Left ventricle myocardium inferior (tissue), 1 donor: Measurements from ENCODE around the gene VENTX. TPM values are rescaled to one million over a fixed set of nuclear protein-coding genes. Genes with fewer than 3 reads are reported as not detected.

Experiments used
- DNase-seq: peaks from one replicate; pipeline ENCODE4 v3.0.0-alpha.2; 2020
- H3K27ac ChIP-seq: fragments of 200-600 bp; replicated peaks from 2 replicates; pipeline ENCODE4 v1.8.0; 2021
- H3K27me3 ChIP-seq: fragments of 200-600 bp; 2 replicates; pipeline ENCODE4 v1.8.0; 2021; ENCODE audit warnings: low read depth
- H3K36me3 ChIP-seq: fragments of 200-600 bp; 2 replicates; pipeline ENCODE4 v1.8.0; 2021
- H3K4me1 ChIP-seq: fragments of 200-600 bp; 2 replicates; pipeline ENCODE4 v1.8.0; 2021
- H3K4me3 ChIP-seq: fragments of 200-600 bp; 2 replicates; pipeline ENCODE4 v1.8.0; 2021; ENCODE audit warnings: mild to moderate bottlenecking, moderate library complexity
- H3K9me3 ChIP-seq: fragments of 200-600 bp; replicated peaks from 2 replicates; pipeline ENCODE4 v1.8.0; 2021
- intact Hi-C: fragments of 100-400 bp; cut with micrococcal nuclease; formaldehyde crosslinking; loops from one replicate; pipeline ENCODE4 v1.11.0; 2022
- total RNA-seq: library from RNA; stranded (reverse); fragmentation: NEBNext Ultra II Directional; extraction: Animal tissue kit (Norgen Biotek cat#: 25700); gene quantifications from one replicate; pipeline ENCODE4 v1.2.1, GENCODE V29; 2021
- TF ChIP-seq, protein P1 (sequence below): fragments of 200-600 bp; IDR thresholded peaks from 2 replicates; pipeline ENCODE4 v1.8.0; 2021; ENCODE audit warnings: antibody characterized with exemption, mild to moderate bottlenecking, borderline replicate concordance
- donor health status: DM: no; HTN: yes; CAD: no; lungs with severe emphysema.

VENTX gene
- total RNA-seq, 1 donor from 2014 or later, result 0.33 TPM

DNA sequence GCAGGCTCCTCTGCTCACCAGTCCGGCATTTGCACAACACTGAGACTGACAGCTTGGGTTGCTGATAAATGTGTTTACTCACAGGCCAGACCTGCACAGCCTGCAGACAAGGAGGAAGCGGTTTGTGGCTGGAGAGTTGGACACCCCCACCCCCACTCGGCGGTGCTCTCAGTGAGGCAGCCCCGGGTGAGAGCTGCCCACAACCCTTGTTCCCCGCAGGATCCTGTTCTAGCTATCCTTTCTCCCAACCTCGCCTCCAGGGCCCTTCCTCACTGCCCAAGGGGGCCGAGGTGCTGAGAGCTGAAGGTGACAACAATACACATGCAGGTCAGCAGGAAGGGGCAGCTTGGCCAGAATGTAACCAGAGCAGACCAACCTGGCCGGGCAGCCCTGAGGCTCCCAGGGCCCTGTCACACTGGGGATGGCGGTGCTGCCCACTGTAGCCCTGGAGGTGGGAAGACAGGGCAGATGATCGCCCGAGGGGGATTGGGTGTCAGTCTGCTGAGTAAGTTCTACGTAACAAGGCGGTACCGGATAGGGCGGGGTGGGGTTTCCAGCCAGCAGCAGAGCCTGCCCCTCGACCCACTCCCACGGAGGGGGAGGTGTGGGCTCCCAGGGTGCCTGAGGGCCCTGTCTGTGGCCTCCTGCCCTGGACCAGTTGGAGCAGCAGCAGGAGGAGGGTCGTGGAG is 41.1 kb downstream of the VENTX start:
- Histone ChIP-seq H3K9me3 (no peaks in the 10 kb centered on the region), H3K27ac (no peak overlapping the region), H3K36me3 (peaks cover 48% of the 10 kb centered on the region), H3K4me3 (no peak overlapping the region), H3K4me1 (peaks cover 14% of the 10 kb centered on the region), H3K27me3 (peaks cover 35% of the 10 kb centered on the region)
- peak; percentile 56 for DNase-seq
- intact Hi-C loops, result no loop called here
- TF ChIP-seq, protein P1, sequence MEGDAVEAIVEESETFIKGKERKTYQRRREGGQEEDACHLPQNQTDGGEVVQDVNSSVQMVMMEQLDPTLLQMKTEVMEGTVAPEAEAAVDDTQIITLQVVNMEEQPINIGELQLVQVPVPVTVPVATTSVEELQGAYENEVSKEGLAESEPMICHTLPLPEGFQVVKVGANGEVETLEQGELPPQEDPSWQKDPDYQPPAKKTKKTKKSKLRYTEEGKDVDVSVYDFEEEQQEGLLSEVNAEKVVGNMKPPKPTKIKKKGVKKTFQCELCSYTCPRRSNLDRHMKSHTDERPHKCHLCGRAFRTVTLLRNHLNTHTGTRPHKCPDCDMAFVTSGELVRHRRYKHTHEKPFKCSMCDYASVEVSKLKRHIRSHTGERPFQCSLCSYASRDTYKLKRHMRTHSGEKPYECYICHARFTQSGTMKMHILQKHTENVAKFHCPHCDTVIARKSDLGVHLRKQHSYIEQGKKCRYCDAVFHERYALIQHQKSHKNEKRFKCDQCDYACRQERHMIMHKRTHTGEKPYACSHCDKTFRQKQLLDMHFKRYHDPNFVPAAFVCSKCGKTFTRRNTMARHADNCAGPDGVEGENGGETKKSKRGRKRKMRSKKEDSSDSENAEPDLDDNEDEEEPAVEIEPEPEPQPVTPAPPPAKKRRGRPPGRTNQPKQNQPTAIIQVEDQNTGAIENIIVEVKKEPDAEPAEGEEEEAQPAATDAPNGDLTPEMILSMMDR, result no peak

DNA sequence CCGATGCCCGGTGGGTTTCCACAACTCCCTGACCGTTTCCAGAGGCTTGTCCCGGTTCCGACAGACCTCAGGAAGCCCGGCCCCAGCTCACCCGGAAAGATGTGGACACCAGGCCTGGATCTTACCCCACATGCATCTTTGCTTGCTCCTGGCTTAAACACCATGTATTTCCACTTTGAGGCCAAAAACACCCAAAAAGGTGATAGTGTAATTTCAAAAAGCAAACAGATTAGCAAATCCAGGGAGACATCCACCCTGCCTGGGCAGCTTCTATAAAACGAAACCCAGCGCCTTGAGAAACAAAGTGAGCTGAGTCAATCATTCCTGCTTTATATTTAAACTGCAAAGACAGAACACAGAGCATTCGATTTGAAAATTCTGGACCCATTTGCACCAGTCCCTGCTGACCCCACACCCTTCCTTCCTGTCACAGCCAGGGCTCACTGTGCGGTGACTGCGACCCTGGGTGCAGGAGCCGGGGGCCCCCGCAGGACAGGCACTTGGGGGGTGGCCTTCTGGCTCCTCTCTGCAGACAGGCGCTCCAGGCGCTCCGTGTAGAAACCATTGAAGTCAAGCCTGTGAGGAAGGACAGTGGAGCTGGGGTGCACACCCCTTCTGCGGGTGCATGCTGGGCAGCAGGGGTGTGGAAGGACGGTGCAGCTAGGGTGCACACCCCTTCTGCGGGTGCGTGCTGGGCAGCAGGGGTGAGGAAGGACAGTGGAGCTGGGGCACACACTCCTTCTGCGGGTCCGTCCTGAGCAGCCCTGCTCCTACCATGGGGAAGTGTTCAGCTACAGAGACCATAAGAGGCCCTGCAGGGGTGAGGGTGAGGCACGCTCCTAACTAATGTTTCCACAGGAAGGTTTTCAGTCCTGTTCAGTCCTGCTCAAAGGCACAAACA is 41.9 kb downstream of the VENTX start:
- Histone ChIP-seq H3K4me1 (peaks cover 14% of the 10 kb centered on the region), H3K27me3 (peaks cover 29% of the 10 kb centered on the region), H3K36me3 (peaks cover 57% of the 10 kb centered on the region), H3K27ac (no peak overlapping the region), H3K9me3 (no peaks in the 10 kb centered on the region), H3K4me3 (no peak overlapping the region)
- intact Hi-C loops, result no loop called here
- TF ChIP-seq, protein P1, result no peak
- no peak for DNase-seq

DNA sequence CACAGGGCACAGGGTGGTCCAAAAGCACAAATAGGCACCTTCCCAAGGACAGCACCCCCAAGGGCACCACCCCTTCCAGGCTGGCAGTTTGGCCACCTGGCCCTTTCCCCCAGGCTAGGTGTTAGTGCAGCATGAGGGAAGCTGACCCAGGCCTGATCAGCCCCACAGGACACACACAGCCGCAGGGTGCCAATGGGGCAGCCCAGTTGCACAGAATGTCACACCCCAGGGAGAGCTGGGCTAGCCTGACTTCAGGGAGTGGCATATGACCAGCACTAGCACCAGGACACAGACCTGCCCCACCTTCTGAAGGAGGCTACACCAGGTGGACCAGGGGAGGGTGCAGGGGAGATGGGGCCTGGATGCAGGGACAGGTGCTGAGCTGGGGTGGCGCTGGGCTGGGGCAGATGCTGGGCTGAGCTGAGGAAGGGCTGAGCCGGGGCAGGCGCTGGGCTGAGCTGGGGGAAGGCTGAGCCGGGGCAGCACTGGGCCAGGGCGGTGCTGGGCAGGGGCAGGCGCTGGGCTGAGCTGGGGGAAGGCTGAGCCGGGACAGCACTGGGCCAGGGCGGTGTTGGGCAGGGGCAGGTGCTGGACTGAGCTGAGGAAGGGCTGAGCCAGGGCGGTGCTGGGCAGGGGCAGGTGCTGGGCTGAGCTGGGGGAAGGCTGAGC is 42.9 kb downstream of the VENTX start:
- Histone ChIP-seq H3K27me3 (peaks cover 20% of the 10 kb centered on the region), H3K4me3 (no peak overlapping the region), H3K36me3 (peaks cover 66% of the 10 kb centered on the region), H3K27ac (no peak overlapping the region), H3K4me1 (peaks cover 14% of the 10 kb centered on the region), H3K9me3 (no peaks in the 10 kb centered on the region)
- TF ChIP-seq, protein P1, result no peak
- intact Hi-C loops, result no loop called here
- no peak for DNase-seq

DNA sequence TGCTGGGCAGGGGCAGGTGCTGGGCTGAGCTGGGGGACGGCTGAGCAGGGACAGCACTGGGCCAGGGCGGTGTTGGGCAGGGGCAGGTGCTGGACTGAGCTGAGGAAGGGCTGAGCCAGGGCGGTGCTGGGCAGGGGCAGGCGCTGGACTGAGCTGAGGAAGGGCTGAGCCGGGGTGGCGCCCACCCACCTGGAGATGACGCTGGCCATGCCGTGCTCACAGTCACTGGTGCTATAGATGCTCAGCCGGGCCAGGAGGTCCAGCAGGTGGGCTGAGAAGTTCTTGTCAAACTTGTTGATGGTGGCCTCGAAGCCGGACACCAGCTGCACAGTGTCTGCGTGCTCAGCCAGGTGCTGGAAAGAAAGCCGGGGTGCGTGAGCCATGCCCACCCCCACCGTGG is 43.4 kb downstream of the VENTX start:
- Histone ChIP-seq H3K27me3 (peaks cover 14% of the 10 kb centered on the region), H3K4me1 (peaks cover 12% of the 10 kb centered on the region), H3K4me3 (no peak overlapping the region), H3K36me3 (peaks cover 72% of the 10 kb centered on the region), H3K27ac (no peak overlapping the region), H3K9me3 (no peaks in the 10 kb centered on the region)
- intact Hi-C loops, result no loop called here
- no peak for DNase-seq
- TF ChIP-seq, protein P1, result no peak

DNA sequence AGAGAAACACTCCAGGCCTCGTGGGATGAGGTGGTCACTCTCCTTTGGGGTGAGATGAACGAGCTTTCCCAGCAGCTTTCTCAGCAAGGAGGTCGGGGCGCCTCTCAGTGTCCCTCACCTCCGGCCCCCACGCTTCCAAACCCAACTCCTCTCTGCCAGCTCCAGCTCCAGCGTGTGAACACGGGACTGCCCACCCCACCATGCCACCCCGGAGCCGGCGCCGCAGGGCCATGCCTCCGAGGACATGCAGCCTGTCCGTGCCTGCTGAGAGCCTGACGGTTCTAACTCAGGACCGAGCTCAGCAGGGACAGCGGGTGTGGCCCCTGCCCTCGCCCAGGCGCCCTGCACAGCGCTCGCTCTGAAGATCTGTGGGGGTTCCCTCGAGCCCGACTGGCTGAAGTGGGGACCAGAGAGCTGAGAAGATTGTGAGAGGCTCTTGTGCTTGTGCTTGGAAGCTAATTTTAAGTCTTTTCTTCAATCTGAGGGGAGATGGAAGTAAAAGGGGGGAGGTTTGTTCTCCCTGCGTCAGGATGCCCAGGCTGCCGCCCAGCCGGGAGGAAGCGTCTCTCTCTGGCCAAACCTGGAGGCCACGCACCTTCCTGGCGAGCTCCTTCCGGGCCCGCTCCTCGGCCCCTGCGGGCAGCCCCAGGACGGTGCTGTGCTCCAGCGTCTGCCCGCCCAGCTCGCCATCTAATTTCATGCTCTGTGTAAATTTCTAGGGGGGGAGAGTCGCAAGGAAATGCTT is 44.1 kb downstream of the VENTX start:
- Histone ChIP-seq H3K27me3 (peaks cover 7% of the 10 kb centered on the region), H3K9me3 (no peaks in the 10 kb centered on the region), H3K36me3 (peaks cover 79% of the 10 kb centered on the region), H3K4me3 (no peak overlapping the region), H3K4me1 (peaks cover 5% of the 10 kb centered on the region), H3K27ac (no peak overlapping the region)
- intact Hi-C loops, result no loop called here
- TF ChIP-seq, protein P1, result no peak
- DNase-seq, result no peak
